ENCODE data around the gene TLE2.
"Not testable (repeated sequence)": the region's sequence is repeated elsewhere in the genome, so short reads cannot be mapped to it uniquely, and the experiment has no call there.

TLE2 gene

DNA sequence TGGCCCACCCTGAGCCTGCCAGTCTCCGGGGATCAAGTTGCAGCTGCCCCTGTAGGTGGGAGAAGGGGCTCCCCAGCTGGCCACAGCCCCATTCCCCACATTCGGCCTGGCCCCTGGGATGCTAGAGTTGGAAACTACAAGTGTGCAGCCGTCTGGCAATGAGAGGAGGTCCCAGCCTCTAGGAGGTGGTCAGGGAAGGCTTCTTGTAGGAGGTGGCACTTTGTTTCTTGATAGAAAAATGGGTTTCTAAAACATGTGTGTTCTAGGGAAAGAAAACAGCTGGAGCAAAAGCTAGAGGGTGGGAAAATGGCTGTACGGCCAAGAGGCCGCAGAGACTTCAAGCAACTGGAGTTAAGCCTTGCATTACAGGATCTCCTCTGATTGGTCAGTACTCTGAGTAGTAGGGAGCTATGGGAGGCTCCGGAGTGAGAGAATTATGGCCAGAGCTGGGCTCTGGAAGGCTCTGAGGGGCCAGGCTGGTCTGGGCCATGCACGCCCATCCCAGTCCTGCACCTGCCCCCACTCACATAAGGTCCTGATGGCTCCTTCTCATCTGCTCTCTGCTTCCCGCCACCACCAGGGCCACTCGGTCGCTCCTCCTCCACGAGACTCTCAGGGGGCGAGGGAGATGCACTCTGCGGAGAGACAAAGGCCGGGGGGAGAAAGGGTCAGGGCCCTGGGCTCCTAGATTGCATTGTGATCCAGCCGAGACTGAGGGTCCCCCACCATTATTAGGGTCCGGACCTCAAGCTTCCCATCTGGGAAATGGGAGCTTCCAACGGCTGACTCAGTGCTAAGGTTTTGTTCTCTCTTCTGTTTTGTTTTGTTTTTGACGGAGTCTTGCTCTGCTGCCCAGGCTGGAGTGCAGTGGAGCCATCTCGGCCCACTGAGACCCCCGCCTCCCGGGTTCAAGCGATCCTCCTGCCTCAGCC, 13.7 kb downstream of the TLE2 start:
- no peak overlapping the region for H3K9ac ChIP-seq (ENCODE audit: low read length in 5 of 5)
- peaks cover 0 to 47% (median 34%) of the 10 kb centered on the region in 5 donors for H3K36me3 ChIP-seq (ENCODE audit: control insufficient read depth in 5 of 5, insufficient read depth in 5 of 5, low read length in 5 of 5)
- no peaks in the 10 kb centered on the region for H3K4me1 ChIP-seq (ENCODE audit: control insufficient read depth in 5 of 5, insufficient read depth in 5 of 5, low read length in 5 of 5)
- no peak overlapping the region for H3K4me3 ChIP-seq (ENCODE audit: low read depth in 1 of 5, low read length in 5 of 5)
- H3K27me3 ChIP-seq (ENCODE audit: control insufficient read depth in 5 of 5, insufficient read depth in 4 of 5, low read length in 5 of 5): no peaks in the 10 kb centered on the region
- H3K27ac ChIP-seq (ENCODE audit: low read depth, low read length): no peak overlapping the region
- no peaks in the 10 kb centered on the region for H3K9me3 ChIP-seq (ENCODE audit: control insufficient read depth in 5 of 5, low read length in 5 of 5)

DNA sequence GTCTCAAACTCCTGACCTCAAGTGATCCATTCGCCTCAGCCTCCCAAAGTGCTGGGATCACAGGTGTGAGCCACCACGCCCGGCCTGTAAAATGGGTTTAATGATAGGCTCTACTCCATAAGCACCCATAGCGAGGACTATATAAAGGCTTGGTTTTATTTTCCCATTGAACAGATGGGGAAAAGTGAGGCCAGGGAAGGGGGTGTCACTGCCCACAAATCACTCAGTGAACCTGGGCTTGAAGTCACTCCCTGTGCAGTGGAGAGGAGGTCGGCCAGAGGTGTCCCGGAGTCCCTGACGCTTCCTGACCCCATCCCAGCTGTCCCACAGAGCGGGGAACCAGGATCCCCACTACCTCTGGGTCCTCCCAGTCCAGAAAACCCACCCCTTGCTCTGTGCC, 14.9 kb downstream of the TLE2 start:
- Histone ChIP-seq H3K4me3 (ENCODE audit: low read depth in 1 of 5, low read length in 5 of 5) (no peak overlapping the region), H3K9ac (ENCODE audit: low read length in 5 of 5) (no peak overlapping the region), H3K27ac (ENCODE audit: low read depth, low read length) (no peak overlapping the region), H3K36me3 (ENCODE audit: control insufficient read depth in 5 of 5, insufficient read depth in 5 of 5, low read length in 5 of 5) (peaks cover 0 to 52% (median 38%) of the 10 kb centered on the region in 5 donors), H3K4me1 (ENCODE audit: control insufficient read depth in 5 of 5, insufficient read depth in 5 of 5, low read length in 5 of 5) (no peaks in the 10 kb centered on the region), H3K9me3 (ENCODE audit: control insufficient read depth in 5 of 5, low read length in 5 of 5) (no peaks in the 10 kb centered on the region), H3K27me3 (ENCODE audit: control insufficient read depth in 5 of 5, insufficient read depth in 4 of 5, low read length in 5 of 5) (no peaks in the 10 kb centered on the region)

DNA sequence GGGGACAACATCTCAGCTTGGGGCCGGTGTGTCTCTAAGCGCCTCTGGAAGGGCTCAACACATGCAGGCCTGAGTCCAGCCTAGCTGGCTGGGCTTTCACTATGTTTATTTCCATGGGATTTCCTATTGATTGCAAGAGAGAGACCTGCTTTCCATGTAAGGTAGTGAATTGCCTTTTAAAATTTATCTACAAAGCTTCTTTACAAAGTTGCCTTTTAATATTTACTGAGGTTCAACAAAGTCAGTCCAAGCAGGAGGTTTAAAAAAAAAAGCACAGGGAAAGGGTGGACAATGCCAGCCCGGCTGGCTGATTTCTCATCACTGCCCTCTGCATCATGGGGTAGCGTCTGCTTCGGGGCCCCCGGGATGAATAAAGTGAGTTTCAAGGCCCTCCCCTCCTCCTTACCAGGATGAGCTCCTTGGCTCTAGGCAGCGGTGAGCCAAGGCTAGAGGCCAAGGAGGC, 15.8 kb downstream of the TLE2 start:
- peaks cover 0 to 58% (median 41%) of the 10 kb centered on the region in 5 donors for H3K36me3 ChIP-seq (ENCODE audit: control insufficient read depth in 5 of 5, insufficient read depth in 5 of 5, low read length in 5 of 5)
- H3K27ac ChIP-seq (ENCODE audit: low read depth, low read length): no peak overlapping the region
- H3K27me3 ChIP-seq (ENCODE audit: control insufficient read depth in 5 of 5, insufficient read depth in 4 of 5, low read length in 5 of 5): no peaks in the 10 kb centered on the region
- H3K4me1 ChIP-seq (ENCODE audit: control insufficient read depth in 5 of 5, insufficient read depth in 5 of 5, low read length in 5 of 5): no peaks in the 10 kb centered on the region
- no peaks in the 10 kb centered on the region for H3K9me3 ChIP-seq (ENCODE audit: control insufficient read depth in 5 of 5, low read length in 5 of 5)
- no peak overlapping the region for H3K4me3 ChIP-seq (ENCODE audit: low read depth in 1 of 5, low read length in 5 of 5)
- no peak overlapping the region for H3K9ac ChIP-seq (ENCODE audit: low read length in 5 of 5)

DNA sequence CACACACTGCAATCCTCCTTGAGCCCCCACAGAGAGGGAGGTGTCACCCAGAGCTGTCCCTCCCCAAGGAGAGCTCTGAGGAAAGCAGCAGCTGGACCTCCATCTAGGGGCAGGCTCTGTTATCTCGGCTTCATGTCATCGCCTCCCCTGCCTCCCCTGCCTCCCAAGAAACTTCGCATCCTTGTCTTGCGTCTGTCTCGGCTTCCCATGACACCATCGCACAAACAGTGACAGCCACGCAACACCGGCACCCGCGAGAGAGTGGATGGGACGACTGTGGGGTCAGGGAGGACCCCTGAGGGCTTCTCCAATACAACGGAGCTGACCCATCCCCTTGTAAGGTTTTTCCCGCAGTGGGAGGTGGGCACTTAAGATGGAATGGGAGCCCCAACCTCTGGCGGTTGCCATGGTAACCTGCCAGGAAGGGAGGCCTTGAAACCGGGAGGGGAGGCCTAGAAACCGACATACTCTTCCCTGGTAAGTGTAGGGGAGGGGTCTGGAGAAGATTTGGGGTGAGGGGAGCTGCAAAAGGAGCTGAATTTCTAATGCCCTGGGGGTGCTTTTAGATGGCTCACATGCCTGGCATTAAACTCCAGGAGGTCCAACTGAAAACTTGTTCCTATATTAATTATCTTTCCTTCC, 16.3 kb downstream of the TLE2 start:
- Histone ChIP-seq H3K4me1 (ENCODE audit: control insufficient read depth in 5 of 5, insufficient read depth in 5 of 5, low read length in 5 of 5) (no peaks in the 10 kb centered on the region), H3K27me3 (ENCODE audit: control insufficient read depth in 5 of 5, insufficient read depth in 4 of 5, low read length in 5 of 5) (no peaks in the 10 kb centered on the region), H3K27ac (ENCODE audit: low read depth, low read length) (no peak overlapping the region), H3K9me3 (ENCODE audit: control insufficient read depth in 5 of 5, low read length in 5 of 5) (no peaks in the 10 kb centered on the region), H3K36me3 (ENCODE audit: control insufficient read depth in 5 of 5, insufficient read depth in 5 of 5, low read length in 5 of 5) (peaks cover 0 to 62% (median 46%) of the 10 kb centered on the region in 5 donors), H3K4me3 (ENCODE audit: low read depth in 1 of 5, low read length in 5 of 5) (no peak overlapping the region), H3K9ac (ENCODE audit: low read length in 5 of 5) (no peak overlapping the region)

DNA sequence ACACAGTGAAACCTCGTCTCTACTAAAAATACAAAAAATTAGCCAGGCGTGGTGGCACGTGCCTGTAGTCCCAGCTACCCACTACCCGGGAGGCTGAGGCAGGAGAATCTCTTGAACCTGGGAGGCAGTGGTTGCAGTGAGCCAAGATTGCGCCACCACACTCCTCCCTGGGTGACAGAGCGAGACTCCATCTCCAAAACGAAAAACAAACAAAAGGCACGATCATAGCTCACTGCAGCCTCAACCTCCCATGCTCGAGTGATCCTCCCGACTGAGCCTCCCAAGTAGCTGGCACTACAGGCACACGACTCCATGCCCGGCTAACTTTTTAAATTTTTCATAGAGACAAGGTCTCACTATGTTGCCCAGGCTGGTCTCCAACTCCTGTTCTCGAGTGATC, 17.0 kb downstream of the TLE2 start:
- not testable (repeated sequence) for H3K27me3 ChIP-seq (ENCODE audit: control insufficient read depth in 5 of 5, insufficient read depth in 4 of 5, low read length in 5 of 5)
- peaks cover 0 to 68% (median 49%) of the 10 kb centered on the region in 5 donors for H3K36me3 ChIP-seq (ENCODE audit: control insufficient read depth in 5 of 5, insufficient read depth in 5 of 5, low read length in 5 of 5)

DNA sequence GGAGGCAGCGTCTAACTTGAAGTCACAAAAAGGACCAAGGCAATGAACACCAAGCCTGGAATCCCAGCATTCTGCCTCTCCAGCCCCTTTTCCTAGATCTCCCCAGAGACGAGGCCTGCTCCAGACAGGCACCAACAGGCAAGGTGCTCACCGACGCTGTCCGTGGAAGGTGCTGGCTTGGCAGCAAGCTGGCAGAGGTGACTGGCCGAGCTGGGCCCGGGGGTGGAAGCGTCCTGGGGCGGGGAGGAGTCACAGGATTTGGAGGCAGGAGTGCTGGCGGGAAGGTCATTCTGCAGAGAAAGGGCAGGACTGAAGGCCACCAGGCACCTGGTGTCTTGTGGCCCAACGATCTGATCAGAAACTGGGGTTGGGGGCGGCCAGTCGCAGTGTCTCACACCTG, 18.2 kb downstream of the TLE2 start:
- no peak overlapping the region for H3K27ac ChIP-seq (ENCODE audit: low read depth, low read length)
- no peak overlapping the region for H3K4me3 ChIP-seq (ENCODE audit: low read depth in 1 of 5, low read length in 5 of 5)
- no peak overlapping the region for H3K9ac ChIP-seq (ENCODE audit: low read length in 5 of 5)
- no peaks in the 10 kb centered on the region for H3K4me1 ChIP-seq (ENCODE audit: control insufficient read depth in 5 of 5, insufficient read depth in 5 of 5, low read length in 5 of 5)
- peaks cover 0 to 75% (median 49%) of the 10 kb centered on the region in 5 donors for H3K36me3 ChIP-seq (ENCODE audit: control insufficient read depth in 5 of 5, insufficient read depth in 5 of 5, low read length in 5 of 5)
- H3K27me3 ChIP-seq (ENCODE audit: control insufficient read depth in 5 of 5, insufficient read depth in 4 of 5, low read length in 5 of 5): no peaks in the 10 kb centered on the region
- H3K9me3 ChIP-seq (ENCODE audit: control insufficient read depth in 5 of 5, low read length in 5 of 5): no peaks in the 10 kb centered on the region

More for the DNA sequence above, 17.0 kb downstream of the TLE2 start:
- H3K4me1 ChIP-seq (ENCODE audit: control insufficient read depth in 5 of 5, insufficient read depth in 5 of 5, low read length in 5 of 5); H3K27ac ChIP-seq (ENCODE audit: low read depth, low read length); H3K9ac ChIP-seq (ENCODE audit: low read length in 5 of 5); H3K4me3 ChIP-seq (ENCODE audit: low read depth in 1 of 5, low read length in 5 of 5); H3K9me3 ChIP-seq (ENCODE audit: control insufficient read depth in 5 of 5, low read length in 5 of 5): not testable (repeated sequence)

DNA sequence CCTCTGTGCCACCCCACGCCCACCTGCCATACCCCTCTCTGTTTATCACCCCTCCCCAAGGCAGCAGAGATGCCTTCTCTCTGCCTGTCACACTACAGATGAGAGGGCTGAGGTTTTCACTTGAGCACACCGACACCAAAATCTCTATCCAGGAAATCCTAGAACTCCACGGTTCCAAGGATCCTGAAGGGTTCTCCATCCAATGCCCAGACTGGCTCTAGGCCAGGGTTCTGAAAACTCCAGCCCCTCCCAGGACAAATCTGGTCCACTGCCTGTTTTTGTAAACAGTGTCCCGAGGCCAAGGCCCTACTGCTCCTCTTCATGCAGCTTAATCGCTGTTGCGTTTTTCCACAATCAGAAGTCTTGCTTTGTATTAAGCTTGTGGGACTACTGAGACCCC, 20.1 kb downstream of the TLE2 start:
- Histone ChIP-seq H3K36me3 (ENCODE audit: control insufficient read depth in 5 of 5, insufficient read depth in 5 of 5, low read length in 5 of 5) (peaks cover 0 to 79% (median 54%) of the 10 kb centered on the region in 5 donors), H3K9me3 (ENCODE audit: control insufficient read depth in 5 of 5, low read length in 5 of 5) (no peaks in the 10 kb centered on the region), H3K4me3 (ENCODE audit: low read depth in 1 of 5, low read length in 5 of 5) (no peak overlapping the region), H3K4me1 (ENCODE audit: control insufficient read depth in 5 of 5, insufficient read depth in 5 of 5, low read length in 5 of 5) (no peaks in the 10 kb centered on the region), H3K9ac (ENCODE audit: low read length in 5 of 5) (no peak overlapping the region), H3K27me3 (ENCODE audit: control insufficient read depth in 5 of 5, insufficient read depth in 4 of 5, low read length in 5 of 5) (no peaks in the 10 kb centered on the region), H3K27ac (ENCODE audit: low read depth, low read length) (no peak overlapping the region)

DNA sequence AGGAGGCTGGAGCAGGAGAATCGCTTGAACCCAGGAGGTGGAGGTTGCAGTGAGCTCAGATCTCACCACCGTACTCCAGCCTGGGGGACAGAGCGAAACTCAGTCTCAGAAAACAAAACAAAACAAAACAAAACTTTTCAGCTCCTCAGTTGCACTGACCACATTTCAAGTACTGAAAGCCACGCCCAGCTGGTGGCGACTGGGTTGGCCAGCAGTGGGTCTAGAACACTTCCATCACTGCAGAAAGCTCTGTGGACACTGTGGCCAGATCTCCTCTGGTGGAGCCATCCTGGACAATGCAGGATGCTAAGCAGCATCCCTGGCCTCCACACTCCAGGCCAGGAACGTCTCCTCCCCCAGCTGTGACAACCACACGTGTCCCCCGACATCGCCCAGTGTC, 21.1 kb downstream of the TLE2 start:
- H3K27me3 ChIP-seq (ENCODE audit: control insufficient read depth in 5 of 5, insufficient read depth in 4 of 5, low read length in 5 of 5): no peaks in the 10 kb centered on the region
- no peaks in the 10 kb centered on the region for H3K9me3 ChIP-seq (ENCODE audit: control insufficient read depth in 5 of 5, low read length in 5 of 5)
- H3K36me3 ChIP-seq (ENCODE audit: control insufficient read depth in 5 of 5, insufficient read depth in 5 of 5, low read length in 5 of 5): peaks cover 0 to 72% (median 54%) of the 10 kb centered on the region in 5 donors
- H3K27ac ChIP-seq (ENCODE audit: low read depth, low read length): no peak overlapping the region
- H3K4me1 ChIP-seq (ENCODE audit: control insufficient read depth in 5 of 5, insufficient read depth in 5 of 5, low read length in 5 of 5): no peaks in the 10 kb centered on the region
- no peak overlapping the region for H3K4me3 ChIP-seq (ENCODE audit: low read depth in 1 of 5, low read length in 5 of 5)
- H3K9ac ChIP-seq (ENCODE audit: low read length in 5 of 5): no peak overlapping the region

DNA sequence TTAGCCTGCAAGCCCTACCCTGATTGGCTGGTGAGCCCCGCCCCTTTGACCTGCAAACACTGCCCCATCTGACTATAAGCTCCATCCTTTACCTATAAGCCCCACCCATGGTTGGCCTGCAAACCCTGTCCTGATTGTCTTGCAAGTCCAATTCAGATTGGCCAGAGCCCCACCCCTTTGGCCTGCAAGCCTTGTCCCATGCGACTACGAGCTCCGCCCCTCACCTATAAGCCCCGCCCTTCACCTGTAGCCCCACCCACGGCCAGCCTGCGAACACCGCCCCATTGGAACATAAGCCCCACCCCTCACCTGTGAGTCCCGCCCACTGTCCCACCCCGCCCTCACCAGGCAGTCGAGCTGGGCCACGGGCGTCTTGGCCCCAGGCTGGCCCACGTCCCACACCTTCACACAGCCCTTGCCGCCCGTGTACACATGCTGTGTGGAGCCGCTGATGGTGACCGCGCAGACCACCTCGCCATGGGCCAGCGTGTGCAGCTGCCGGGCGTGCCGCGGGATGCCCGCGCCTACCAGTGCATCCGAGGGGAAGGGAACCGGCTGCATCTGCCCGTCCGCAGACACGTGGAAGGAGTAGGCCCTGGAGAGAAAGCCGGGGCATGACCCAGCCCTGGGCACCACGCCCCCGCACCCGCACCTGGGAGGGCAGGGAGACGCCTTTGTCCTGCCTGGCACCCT, 22.9 kb downstream of the TLE2 start:
- Histone ChIP-seq H3K9ac (ENCODE audit: low read length in 5 of 5) (no peak overlapping the region), H3K9me3 (ENCODE audit: control insufficient read depth in 5 of 5, low read length in 5 of 5) (no peaks in the 10 kb centered on the region), H3K27me3 (ENCODE audit: control insufficient read depth in 5 of 5, insufficient read depth in 4 of 5, low read length in 5 of 5) (no peaks in the 10 kb centered on the region), H3K4me1 (ENCODE audit: control insufficient read depth in 5 of 5, insufficient read depth in 5 of 5, low read length in 5 of 5) (no peaks in the 10 kb centered on the region), H3K27ac (ENCODE audit: low read depth, low read length) (no peak overlapping the region), H3K36me3 (ENCODE audit: control insufficient read depth in 5 of 5, insufficient read depth in 5 of 5, low read length in 5 of 5) (peaks cover 0 to 72% (median 47%) of the 10 kb centered on the region in 5 donors), H3K4me3 (ENCODE audit: low read depth in 1 of 5, low read length in 5 of 5) (no peak overlapping the region)

DNA sequence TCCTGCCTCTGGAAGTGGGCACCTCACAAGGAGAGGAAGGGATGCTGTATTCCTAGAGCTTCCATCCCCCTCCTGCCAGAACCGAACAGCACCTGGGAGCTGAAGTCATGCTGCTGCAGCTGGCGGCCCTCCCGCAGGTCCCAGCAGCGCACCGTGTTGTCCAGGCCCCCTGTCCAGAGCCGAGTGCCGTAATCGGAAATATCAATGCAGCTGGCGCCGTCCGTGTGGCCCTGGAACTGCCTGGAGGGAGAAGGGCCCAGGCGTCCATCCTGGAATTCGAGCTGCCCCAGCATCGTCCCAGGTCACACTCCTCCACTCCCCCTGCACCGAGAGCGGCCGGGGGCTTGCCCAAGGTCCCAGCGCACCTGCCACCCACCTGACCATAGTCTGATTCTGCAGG, 23.7 kb downstream of the TLE2 start:
- no peaks in the 10 kb centered on the region for H3K4me1 ChIP-seq (ENCODE audit: control insufficient read depth in 5 of 5, insufficient read depth in 5 of 5, low read length in 5 of 5)
- no peak overlapping the region for H3K4me3 ChIP-seq (ENCODE audit: low read depth in 1 of 5, low read length in 5 of 5)
- no peak overlapping the region for H3K27ac ChIP-seq (ENCODE audit: low read depth, low read length)
- H3K9ac ChIP-seq (ENCODE audit: low read length in 5 of 5): no peak overlapping the region
- no peaks in the 10 kb centered on the region for H3K9me3 ChIP-seq (ENCODE audit: control insufficient read depth in 5 of 5, low read length in 5 of 5)
- H3K27me3 ChIP-seq (ENCODE audit: control insufficient read depth in 5 of 5, insufficient read depth in 4 of 5, low read length in 5 of 5): no peaks in the 10 kb centered on the region
- peaks cover 0 to 72% (median 42%) of the 10 kb centered on the region in 5 donors for H3K36me3 ChIP-seq (ENCODE audit: control insufficient read depth in 5 of 5, insufficient read depth in 5 of 5, low read length in 5 of 5)
